ENCODE data around the gene ZNF501.
A peak's percentile ranks its signal among the peaks of the same experiment; 100 is the strongest.

The ZNF501 gene

DNA sequence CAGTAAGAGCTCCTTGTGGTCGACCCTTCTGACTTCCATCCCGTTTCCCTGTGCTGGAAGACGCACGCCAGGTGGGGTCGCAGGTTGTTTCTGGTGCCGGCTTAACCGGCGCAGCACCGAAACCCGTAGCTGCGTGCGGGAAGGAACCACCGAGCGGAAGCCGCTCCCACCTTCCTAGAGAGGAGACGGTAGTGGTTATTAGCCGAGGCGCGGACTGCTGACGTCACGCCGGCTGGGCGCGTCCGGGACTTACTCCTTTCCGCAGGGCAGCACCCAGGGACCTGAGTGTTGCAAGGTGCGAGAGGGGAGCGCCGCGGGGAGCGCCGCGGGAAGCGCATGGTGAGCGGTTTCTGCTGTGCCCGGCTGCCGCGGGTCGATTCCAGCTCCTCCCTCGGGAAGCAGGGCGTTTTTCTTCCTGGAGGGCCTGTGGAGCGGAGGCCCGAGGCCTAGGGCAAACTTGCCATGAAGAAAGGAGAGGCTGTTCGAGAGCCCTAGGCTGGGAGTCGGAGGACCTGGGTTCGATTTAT is at the start of gene ZNF501:
Gene ZNF501, plus strand, starts transcription at position 252 of the 527 bp plus-strand sequence. CDS start 4,787 bp downstream, outside the sequence.
- no peak for FAIRE-seq

DNA sequence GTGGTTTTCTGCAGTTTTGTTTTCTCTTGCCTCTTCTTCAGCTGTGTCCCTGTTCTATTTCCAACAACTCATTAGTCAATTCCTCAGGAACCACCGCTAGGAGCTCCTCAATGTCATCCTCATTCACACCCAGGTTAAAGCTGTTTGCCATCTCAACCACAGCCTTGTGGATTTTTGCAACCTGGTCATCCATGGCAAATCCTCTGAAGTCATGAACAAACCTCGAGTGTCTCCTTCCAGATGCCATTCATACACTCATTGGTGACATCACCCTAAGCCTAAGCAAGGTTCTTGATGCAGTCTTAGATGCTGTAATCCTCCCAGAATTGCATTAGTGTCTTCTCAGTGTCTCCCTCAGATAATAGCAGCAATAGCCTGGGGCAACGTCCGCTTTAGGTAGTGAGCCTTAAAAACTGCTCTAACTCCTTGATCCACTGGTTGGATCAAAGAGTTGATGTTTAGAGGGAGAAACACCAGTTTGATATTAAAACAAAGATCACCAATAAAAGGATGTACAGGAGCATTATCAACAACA is 48.4 kb upstream of the ZNF501 start:
- FAIRE-seq = no peak

DNA sequence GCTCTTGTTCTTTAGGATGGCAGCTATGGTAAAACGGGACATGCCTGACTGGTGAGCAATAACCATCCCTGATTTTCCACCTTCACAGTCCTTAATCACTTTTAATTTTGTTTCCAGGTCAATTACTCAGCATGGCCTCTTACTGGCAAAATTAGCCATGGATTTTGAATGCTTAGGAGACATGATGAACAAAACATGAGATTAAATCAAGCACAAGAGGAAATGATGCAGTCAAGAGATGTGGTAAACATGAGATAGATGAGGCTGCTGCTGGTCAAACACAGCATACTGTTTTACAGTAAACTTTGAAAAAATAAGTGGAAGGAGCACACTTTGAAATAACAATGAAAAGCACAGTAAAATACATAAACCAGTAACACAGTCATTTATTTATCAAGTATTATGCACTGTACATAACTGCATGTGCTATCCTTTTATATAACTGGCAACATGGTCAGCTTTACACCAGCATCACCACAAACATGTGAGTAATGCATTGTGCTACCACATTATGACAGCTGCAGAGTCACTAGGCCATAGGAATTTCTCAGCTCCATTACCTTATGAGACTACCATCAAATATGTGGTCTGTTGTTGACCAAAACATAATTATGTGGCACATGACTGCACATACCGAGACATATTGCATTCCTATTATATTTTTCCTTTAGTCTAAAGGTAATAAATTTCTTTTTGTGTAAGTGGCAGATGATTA is 47.1 kb upstream of the ZNF501 start:
- peak; percentile 27 for FAIRE-seq

DNA sequence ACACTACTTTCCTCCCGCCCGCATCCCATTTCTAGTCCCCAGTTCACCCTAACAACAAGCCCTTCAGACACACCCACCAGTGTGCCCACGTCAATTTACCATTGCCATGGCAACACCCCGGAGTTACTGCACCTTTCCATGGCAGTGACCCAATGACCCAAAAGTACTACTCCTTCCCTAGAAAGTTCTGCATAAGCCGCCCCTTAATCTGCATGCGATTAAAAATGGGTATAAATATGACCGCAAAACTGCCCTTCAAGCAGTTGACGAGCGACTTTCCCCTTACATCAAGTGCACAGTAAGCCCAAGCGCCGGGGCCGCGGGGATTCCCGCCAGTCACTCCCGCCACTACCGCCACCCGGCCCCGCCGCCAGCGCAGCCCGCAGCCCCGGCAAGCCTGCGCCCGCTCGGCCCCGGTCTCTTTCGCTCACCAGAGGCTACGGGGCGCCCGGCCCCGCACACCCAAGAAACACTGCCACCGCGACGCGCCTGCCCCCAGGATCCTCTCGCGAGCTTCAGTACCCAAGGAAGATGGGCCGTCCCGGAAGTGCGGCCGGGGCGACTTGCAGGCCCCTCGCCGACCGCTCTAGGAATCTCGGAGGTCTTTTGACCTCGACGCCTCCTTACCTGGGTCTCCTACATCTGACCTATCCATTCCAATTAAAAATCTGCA is 44.2 kb upstream of the ZNF501 start:
- FAIRE-seq = no peak

DNA sequence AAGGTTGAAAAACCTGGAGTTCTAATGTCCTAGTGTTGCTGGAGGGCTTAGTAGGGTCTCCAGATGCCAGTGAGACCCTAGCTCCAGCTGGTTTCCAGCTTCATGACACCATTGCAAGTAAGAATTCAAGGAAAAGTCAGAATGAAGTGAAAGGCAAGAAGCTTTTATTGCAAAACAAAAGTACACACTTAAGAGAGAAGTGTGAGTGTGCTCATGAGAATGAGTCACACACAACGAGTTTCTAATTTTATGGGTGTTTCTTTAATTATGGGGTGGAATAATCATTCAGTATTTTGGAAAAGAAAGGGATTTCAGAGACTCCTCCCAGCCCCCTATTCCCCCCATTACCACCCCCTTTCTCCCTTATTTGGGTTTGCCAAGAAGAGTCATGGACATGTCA is 41.5 kb upstream of the ZNF501 start:
- FAIRE-seq = no peak

DNA sequence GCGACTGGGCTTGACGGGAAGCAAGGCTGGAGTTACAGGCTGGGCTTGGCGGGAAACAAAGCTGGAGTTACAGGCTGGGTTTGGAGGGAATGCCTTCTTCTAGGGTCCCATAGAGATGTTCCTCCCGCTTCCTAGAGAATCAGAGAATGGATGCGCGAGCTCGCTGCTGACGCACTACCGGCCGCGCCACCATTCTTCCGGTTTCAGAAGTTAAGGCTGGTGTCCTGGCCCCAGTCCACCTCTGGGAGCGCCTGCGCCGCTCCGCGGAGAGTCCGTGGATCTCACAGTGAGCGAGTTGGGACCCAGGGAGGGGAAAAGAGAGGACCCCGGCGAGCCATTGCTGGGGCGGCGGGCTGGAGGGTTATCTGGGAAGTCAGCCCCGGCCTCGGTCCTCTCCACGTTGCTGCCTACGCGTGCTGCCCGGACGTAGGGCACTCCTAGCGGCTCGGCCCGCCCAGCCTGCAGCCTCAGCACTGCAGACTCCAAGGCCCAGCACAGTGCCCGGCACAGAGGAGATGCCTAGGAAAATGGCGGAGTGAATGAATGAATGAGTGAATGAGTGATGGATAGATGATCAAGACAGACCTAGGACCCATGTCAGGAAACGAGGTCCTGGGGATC is 16.9 kb upstream of the ZNF501 start, which contains the start of gene ZNF502:
Gene ZNF502, plus strand, starts transcription at position 206 of the 621 bp plus-strand sequence. CDS start 7,602 bp downstream, outside the sequence.
- FAIRE-seq = no peak

DNA sequence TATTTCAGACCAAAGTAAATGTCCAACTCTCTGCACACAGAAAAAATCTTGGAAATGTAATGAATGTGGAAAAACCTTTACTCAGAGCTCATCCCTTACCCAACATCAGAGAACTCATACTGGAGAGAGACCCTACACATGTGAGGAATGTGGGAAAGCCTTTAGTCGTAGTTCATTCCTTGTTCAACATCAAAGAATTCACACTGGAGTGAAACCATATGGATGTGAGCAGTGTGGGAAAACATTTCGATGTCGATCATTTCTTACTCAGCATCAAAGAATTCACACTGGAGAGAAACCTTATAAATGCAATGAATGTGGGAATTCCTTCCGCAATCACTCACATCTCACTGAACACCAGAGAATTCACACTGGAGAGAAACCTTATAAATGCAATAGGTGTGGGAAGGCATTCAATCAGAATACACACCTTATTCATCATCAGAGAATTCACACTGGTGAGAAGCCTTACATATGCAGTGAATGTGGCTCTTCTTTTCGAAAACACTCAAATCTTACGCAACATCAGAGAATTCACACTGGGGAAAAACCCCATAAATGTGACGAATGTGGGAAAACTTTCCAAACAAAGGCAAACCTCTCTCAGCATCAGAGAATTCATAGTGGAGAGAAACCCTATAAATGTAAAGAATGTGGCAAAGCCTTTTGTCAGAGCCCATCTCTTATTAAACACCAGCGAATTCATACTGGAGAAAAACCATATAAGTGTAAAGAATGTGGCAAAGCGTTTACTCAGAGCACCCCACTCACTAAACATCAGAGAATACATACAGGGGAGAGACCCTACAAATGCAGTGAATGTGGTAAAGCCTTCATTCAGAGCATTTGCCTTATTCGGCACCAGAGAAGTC is 8.0 kb upstream of the ZNF501 start:
- no peak for FAIRE-seq

DNA sequence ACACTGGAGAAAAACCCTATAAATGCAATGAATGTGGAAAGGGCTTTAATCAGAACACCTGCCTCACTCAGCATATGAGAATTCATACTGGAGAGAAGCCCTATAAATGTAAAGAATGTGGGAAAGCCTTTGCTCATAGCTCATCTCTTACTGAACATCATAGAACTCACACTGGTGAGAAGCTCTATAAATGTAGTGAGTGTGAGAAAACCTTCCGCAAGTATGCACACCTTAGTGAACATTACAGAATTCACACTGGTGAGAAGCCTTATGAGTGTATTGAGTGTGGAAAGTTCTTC is 7.4 kb upstream of the ZNF501 start:
- no peak for FAIRE-seq

DNA sequence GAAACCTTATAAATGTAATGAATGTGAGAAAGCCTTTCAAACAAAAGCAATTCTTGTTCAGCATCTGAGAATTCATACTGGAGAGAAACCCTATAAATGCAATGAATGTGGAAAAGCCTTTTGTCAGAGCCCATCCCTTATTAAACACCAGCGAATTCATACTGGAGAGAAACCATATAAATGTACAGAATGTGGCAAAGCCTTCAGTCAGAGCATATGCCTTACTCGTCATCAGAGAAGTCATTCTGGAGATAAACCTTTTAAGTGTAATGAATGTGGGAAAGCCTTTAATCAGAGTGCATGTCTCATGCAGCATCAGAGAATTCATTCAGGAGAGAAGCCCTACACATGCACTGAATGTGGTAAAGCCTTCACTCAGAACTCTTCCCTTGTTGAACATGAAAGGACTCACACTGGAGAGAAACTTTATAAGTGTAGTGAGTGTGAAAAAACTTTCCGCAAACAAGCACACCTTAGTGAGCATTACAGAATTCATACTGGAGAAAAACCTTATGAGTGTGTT is 5.3 kb downstream of the ZNF501 start:
- no peak for FAIRE-seq

- no peak for FAIRE-seq
Measured at GRCh38 chr3:44761101-44761423, 31.6 kb downstream of the ZNF501 start.

GRCh38 chr3:44761424-44762169 is 32.2 kb downstream of the ZNF501 start, which contains the start of the genes KIAA1143 and KIF15:
KIAA1143 (minus strand) TSS chr3:44761619; CDS start chr3:44761602, 17 bp downstream.
KIF15 (plus strand) TSS chr3:44761794; CDS start chr3:44761866, 72 bp downstream.
- FAIRE-seq = no peak

DNA sequence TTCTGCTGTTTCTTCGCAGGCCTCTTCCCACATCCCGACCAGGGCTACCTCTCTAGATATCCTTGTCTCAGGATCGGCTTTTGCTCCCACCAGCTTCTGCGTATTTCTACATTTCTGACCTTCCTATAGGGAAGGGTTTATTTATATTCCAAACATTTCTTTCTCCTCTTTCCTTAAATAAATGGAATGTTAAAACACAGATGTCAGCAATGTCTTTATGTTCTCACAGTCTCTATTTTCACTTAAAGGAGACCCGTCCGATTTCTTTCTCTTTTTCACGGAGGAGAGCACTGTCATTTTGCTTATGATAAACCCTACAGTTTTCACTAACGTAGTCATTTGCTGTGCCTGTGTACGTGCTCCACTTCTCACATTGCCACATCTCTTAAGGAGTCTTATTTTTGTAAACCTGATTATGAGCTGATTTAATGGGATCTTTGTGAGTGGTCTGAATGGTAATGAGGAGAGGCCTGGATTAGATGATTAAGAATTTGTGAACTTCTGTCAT is 32.8 kb downstream of the ZNF501 start:
- FAIRE-seq = no peak

- FAIRE-seq = no peak
Measured at GRCh38 chr3:44762690-44763089, 33.3 kb downstream of the ZNF501 start.

DNA sequence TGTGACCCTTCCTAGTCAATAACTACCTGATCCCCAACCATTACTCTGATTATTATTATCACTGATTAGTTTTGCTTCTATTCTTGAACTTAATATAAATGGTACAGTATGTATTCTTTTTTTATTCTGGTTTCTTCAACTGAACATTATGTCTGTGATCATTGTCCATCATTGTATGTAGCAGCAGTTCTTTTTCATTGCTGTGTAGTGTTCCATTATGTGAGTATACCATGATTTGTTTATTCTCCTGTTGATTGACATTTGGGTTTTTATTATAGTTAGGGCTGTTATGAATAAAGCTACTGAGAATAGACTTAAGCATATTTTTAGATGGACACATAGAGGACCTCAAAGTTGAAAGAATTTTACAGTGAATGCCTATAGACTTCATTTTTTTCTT is 34.8 kb downstream of the ZNF501 start:
- no peak for FAIRE-seq

- no peak for FAIRE-seq
Measured at GRCh38 chr3:44771424-44772098, 42.1 kb downstream of the ZNF501 start.

GRCh38 chr3:44772099-44772442 is 42.6 kb downstream of the ZNF501 start:
- FAIRE-seq = no peak

GRCh38 chr3:44782891-44783290 is 53.5 kb downstream of the ZNF501 start:
- no peak for FAIRE-seq

All from islet of Langerhans (tissue), 1 donor.